HG03571 (cell line): ENCODE results near the gene C11orf98.
"Not testable (repeated sequence)": the region's sequence is repeated elsewhere in the genome, so short reads cannot be mapped to it uniquely, and the experiment has no call there.

Source experiments
- ATAC-seq: cut with Tn5 transposase; IDR thresholded peaks from one replicate; pipeline ENCODE4 v1.9.1; 2021; ENCODE audit not compliant: unreplicated experiment

Gene C11orf98

DNA sequence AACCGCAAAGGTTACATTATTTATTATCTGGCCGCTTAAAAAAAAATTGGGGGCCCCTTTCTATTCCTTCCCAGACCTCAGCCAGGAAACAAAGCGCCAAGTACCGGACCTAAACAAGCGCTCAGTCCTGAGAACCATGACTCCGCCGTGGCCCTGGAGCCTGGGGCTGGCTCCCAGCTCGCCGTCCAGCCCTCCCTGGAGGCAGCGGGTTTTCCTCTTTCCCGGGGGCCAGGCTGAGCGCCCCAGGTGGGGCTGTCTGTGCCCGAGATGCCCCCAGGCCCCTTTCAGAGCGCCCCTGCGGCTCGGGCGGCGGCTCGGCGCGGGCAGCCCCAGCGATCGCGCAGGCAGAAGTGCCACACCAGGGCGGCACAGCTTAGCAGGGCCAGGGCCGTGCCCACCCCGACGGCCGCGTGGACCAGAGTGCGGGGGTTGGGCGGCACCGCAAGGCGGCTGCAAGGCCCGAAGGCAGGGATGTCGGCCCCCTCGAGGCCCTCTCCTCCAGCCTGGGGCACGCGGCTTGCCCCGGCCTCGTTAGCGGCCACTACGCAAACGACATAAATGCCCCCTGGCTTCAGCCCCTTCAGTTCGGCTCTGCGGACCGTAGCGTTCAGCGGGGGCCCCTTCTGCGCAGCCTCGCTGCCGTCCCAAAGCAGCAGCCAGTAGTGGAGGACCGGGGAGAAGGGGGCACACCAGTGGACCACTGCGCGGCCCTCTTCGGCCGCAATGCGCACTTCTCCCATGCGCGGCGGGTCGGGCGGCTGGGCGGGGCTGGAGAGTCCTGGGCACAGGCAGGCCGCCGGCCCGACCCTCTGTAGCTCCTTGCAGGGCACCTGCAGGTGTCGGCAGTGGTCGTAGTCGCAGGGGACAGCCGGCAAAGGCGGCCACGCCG lies 22.7 kb upstream of the C11orf98 start:
- ATAC-seq = no peak

DNA sequence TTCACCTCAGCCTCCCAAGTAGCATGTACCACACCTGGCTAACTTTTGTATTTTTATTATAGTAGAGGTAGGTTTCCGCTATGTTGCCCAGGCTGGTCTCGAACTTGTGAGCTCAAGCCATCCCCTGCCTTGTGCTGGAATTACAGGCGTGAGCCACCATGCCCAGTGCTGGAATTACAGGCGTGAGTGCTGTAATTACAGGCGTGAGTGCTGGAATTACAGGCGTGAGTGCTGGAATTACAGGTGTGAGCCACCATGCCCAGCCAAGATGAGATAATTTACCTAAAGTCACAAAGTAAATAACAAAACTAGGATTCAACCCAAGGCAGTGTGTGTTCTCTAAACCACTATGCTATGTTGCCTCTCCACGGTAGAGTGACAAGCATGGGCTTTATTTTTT lies 17.5 kb upstream of the C11orf98 start:
- ATAC-seq = no peak

DNA sequence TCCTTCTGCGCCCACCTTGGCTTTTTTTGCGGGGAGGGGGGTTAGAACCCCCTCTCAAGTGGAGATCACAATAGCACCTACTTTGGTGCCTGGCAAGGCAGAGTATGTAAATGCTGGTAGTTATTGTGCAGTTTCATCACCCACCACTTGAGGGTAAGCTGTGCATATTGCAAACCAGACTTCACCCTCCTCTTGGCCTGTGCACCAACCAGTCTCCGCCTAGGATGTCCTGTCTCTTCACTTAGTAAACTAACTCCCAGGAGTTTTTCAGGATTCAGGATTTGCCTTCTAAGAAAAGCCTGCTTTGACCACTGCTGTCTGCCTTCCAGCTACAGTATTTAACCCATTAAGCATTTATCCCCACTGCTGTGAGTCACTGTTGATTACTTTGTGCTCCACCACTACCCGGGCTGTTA lies 15.8 kb upstream of the C11orf98 start:
- ATAC-seq = no peak

DNA sequence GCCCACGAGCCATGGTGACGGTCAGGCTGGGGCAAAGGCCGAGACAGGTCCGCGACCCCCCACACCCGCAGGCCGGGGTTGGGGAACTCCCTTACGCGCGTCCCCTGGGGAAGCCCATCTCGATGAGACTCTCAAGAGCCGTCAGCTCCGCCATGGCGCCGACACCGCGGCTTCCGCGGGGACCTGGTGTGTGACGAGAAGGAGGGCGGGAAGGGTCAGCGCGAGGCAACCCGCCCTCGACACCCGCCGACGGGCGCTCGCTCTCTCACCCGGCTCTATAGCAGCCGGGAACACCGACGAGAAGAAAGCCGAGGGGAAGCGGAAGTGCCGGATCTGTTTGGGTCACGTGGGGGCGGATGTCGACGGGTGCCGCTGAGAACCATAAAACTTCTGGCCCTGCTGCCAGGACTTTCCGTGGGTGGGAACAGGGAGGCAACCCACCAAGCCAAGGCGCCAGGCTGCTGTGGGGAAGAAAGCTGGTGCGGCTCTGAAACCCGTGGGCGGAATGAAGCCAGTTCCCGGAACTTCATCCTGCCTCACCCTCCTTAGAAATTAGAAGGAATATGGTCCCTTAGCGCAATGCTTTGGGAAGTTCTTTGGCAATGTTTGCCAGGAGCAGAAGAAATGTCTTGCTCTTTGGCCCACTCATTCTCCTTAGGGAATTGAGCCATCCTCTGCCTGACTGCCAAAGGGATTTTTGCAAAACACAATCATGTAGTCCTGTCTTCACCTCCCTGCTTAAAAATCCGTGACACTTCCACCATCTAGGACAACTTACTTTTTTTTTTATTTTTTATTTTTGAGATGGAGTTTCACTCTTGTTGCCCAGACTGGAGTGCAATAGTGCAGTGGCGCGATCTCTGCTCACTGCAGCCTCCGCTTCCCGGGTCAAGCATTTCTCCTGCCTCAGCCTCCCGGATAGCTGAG lies 14.0 kb upstream of the C11orf98 start, which contains the start of gene UBXN1:
Gene UBXN1 (minus strand): TSS at position 304 of the 927 bp plus-strand sequence. CDS start 150 bp downstream, at position 154.
- ATAC-seq = peak; percentile 51

DNA sequence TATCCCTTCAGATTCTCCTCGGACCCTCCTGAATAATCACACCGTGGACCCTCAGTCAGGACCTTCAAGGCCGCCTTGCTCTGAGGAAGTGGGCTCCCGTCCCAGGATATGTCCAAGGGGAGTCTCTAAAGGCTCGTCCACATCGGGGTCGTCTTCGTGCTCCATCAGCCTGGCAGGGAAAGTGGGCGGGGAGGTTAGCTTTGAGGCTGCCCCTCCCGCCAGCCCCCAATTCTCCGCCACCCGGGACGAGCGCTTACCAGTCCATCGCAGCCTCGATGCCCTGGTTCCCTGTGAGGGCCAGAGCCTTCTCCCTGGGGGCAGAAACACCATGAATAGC lies 13.4 kb upstream of the C11orf98 start:
- ATAC-seq = no peak

DNA sequence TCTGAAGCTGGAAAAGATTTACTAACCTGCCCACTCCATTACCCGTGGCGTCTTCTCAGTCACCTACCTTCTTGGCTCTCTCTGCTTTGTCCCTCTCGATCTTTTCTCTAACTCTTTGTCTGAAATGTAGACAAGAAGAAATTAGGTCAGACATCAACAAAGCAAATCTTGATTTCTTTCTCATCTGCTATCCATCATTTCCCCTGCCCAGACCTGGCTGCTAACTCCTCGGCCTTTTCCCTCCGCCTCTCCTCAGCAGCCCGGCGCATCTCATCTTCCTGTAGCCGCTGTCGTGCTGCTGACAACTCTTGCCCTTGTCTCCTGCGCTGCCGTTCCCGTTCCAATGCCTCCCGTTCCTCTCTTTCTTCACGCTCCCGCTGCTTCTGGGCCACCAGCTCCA lies 12.7 kb upstream of the C11orf98 start:
- no peak for ATAC-seq

DNA sequence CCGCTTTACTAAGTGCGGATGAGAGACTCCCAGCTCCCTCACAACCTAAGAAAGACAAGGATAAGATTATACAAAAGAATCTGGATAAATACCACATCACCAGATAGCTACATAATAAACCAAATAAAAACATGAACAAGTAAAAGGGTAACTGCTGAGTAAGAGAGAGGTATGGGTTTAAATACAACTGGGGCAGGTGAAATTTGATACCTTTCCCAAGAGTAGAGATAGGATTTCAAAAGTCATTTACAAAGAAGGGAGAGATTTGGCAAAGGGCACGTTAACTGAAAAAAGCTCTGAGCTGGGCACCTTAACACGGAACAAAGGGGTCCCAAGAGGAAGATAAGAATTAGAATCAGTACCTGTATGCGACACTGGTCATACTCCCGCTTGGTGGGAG lies 12.1 kb upstream of the C11orf98 start:
- ATAC-seq = no peak

DNA sequence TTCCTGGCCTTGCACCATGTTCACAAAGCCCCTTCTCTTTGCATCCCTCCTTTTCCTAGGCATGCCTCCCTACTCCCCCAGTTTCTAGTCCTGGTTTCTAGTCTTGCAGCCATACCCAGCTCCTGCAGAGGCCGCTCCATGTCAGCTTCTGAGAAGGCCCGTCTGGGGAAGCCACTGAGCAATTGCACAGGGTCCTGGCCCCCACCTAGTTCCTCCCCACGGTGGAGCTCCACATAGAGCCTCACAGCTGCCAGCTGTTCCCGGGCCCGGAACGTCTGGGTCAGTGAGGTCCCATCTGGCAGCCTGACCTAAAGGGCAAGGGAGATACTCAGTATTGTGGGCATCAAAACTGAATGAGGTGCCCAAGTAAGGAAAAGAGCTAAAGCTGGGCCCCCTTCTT lies 11.7 kb upstream of the C11orf98 start:
- no peak for ATAC-seq

DNA sequence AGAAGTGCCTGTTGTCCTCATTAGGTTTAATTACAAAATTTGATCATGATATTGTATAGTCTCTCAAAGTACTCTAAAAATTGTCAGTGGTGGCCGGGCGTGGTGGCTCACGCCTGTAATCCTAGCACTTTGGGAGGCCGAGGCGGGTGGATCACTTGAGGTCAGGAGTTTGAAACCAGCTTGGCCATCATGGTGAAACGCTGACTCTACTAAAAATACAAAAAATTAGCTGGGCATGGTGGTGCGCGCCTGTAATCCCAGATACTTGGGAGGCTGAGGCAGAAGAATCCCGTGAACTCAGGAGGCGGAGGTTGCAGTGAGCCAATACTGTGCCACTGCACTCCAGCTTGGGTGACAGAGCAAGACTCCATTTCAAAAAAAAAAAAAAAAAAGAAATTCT lies 10.4 kb upstream of the C11orf98 start:
- not testable (repeated sequence) for ATAC-seq

DNA sequence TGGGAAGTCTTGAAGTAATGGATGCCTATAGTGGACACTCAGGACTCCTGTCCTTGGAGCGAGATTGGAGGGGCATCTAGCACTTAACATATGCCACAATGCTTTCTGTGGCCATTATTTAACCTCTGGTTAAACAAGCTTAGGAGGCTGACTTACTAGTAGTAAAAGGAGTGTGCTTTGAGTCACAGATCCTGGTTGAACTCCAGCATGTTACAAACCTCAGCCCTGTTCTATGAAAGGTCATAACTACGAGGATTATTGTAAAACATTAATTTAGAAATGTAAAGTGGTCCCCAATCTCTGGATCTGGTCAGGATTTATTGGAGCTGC lies 8.2 kb upstream of the C11orf98 start:
- no peak for ATAC-seq

DNA sequence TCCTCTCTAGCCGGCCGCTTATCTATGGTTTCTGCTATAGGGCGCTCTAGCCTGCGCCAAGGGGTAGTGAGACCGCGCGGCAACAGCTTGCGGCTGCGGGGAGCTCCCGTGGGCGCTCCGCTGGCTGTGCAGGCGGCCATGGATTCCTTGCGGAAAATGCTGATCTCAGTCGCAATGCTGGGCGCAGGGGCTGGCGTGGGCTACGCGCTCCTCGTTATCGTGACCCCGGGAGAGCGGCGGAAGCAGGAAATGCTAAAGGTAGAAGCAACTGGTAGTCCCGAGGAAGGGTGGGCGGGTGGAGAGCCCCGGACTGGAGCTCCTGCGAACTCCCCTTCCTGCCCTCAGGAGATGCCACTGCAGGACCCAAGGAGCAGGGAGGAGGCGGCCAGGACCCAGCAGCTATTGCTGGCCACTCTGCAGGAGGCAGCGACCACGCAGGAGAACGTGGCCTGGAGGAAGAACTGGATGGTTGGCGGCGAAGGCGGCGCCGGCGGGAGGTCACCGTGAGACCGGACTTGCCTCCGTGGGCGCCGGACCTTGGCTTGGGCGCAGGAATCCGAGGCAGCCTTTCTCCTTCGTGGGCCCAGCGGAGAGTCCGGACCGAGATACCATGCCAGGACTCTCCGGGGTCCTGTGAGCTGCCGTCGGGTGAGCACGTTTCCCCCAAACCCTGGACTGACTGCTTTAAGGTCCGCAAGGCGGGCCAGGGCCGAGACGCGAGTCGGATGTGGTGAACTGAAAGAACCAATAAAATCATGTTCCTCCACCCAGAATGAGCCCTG lies 6.8 kb upstream of the C11orf98 start, which contains the start of the genes LBHD1 and UQCC3:
Gene LBHD1 (minus strand): TSS at position 660 of the 782 bp plus-strand sequence. CDS start 2,236 bp downstream, outside the sequence.
Gene UQCC3 (plus strand): TSS at position 66 of the 782 bp plus-strand sequence. CDS start 73 bp downstream, at position 139.
- ATAC-seq = peak; percentile 44

DNA sequence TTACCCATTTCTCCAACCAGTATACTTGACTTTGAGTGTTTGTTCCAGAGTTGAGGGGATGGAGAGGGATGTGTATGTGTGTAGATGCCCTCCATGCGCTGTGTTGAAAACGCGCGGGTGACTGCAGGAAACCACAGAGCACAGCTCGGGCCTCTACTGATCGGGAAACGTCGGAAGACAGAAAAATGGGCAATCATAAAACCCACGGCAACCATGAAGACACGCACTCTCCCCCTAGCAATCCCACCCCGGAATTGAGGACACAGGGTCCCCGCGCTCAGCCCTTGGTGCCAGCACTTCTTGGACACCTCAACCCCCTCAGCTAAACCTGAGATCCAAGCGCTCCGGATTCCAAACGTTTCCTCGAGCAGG lies 6.2 kb upstream of the C11orf98 start:
- ATAC-seq = peak; percentile 10

DNA sequence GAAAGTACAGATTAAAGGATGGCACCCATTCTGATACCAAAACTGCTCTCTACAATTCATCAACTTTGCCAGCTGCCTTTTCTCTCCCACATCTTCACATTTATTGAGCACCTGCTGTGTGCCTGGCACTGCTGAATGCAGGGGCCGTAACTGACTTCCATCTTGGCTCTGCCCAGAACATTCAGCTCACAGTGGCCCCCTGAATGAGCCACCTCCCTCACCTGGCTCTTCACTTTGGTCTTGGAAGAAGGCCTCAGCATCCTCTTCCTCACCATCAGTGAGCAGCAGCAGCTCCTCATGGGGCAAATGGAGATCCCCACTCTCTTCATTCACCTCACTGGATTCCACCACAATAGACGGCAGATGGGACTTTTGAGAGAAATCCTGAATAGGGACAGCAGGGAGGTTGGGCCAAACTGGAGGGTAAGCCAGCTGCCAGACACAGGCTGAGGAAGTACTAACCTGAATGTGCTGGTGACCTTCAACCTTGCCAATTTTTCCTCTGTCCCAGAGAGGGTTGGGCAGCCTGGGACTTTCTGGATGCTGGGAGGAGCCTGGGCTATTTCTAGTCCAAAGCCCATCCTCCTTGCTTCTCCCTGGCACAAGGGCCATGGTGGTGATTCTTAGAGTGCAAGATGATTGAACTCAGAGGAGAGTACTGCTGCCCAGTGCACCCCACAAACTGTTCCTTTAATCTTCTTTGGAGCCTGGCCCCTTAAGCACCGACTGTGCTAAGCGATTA lies 4.6 kb upstream of the C11orf98 start:
- no peak for ATAC-seq

DNA sequence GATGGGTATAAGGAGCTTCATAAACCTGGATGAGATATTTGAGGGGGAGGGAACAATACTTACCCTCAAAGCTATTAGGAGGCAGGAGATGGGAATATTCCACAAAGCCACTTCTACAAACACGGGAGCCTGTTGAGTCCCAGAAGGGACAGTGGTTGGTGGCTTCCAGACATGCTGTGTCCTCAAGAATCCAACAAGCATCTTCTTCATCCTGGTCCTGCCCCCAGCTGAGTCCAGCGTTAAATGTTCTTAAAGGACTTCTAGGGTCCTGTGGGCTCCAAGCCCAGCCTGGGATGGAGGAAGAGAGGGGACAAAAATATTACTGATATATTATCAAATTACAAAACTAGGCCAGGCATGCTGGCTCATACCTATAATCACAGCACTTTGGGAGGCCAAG lies 2.5 kb upstream of the C11orf98 start:
- no peak for ATAC-seq

DNA sequence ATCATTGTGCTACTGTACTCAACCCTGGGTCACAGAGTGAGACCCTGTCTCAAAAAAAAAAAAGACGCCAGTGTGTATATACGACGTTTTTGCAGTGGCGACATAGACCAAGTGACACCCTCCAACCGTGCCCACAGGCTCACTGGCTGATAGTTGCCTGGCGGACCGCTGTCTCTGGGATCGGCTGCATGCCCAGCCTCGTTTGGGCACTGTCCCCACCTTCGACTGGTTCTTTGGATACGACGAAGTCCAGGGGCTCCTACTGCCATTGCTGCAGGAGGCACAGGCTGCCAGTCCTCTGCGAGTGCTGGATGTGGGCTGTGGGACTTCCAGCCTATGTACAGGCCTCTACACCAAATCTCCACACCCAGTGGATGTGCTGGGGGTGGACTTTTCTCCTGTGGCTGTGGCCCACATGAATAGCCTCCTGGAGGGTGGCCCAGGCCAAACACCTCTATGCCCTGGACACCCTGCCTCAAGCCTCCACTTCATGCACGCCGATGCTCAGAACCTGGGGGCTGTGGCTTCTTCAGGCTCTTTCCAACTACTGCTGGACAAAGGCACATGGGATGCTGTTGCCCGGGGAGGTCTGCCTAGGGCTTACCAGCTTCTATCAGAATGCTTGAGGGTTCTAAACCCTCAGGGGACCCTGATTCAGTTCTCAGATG lies 1.4 kb upstream of the C11orf98 start:
- ATAC-seq = no peak

DNA sequence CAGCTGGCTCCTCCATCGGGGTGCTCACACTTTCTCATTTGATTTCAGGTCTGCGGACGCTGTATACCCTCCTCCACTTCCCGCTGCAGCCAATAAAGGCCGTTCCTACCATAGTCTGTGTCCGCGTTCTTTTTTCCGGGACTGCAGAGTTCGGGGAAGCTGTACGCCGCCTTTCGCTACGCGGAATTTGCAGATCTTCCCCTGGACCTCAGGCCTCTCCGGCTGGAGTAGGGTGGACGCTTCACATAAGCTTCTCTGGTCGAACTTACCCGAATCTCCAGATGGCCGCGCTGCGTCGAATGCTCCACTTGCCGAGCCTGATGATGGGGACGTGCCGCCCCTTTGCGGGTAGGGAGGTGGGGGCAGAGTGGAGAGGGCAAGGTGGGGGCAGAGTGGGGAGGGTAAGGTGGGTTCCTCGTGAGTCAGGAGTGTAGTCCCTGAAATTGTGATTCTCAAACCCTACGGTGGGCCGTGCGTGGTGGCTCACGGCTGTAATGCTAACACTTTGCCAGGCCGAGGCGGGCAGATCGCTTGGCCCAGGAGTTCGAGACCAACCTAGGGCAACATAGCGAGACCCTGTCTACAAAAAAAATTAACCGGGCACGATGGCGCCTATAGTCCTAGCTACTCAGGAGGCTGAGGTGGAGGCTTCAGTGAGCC lies 719 bp upstream of the C11orf98 start:
- ATAC-seq = no peak

DNA sequence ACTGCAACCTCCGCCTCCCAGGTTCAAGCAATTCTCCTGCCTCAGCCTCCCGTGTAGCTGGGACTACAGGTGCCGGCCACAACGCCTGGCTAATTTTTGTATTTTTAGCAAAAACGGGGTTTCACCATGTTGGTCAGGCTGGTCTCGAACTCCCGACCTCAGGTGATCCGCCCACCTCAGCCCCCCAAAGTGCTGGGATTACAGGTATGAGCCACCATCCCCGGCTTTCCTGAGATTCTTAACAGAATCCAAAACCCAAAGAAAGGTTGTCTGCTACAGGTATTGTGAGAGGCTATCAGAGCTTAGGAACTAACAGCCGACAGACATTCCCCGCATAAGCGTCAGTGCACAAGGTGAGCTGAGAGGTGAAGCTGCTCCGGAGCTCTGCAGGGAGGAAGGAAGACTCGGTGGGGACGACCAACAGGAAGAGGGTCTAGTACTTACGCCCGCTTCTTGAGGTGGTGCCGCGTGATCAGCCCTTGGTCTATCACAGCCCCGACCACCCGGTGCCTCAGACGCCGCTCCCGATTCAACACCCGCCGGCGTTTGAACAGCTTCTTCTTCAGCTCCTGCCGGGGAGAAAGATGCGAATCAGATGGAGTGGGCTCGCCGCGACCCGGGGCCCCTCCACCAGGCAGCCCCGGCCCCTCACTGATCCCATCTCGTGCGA lies 470 bp downstream of the C11orf98 start:
- peak; percentile 13 for ATAC-seq

DNA sequence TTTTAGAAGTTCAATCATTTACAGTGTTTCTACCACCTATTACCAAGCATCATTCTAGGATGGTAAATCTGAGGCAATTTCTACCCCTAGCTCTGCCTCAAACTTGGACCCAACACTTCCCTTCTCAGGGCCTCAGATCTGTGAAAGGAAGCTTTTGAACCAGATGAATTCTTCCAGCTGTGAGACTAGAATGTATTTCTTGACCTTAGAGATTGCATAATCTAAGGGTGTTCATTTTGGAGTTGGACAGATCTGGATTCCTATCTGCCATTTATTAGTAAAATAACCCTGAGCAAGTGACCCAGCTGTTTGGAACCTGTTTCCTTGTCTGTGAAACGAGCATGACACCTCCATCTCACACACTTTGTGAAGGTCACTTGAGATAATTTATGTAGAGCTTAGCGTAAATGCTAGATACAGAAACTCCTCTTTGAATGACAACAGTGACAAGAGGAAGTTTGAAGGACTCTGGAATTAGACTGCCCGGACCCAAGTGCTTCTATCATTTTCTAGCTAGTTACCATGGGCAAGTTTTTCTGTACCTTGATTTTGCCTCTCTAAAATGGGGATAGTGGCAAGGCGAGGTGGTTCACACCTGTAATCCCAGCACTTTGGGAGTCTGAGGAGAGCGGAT lies 8.1 kb downstream of the C11orf98 start:
- no peak for ATAC-seq
